Hepatocyte (in vitro differentiated cells): ENCODE measurements around the gene SLC12A8.

Experiments
- CTCF ChIP-seq: fragments of 200-600 bp; sonication (generic); IDR thresholded peaks from 2 replicates; pipeline ENCODE4 v1.5.1; 2016; ENCODE audit warnings: antibody characterized with exemption, mild to moderate bottlenecking; ENCODE audit not compliant: poor library complexity
- EZH2 ChIP-seq: fragments of 200-600 bp; sonication (generic); IDR thresholded peaks from 2 replicates; pipeline ENCODE4 v1.6.1; 2016; ENCODE audit warnings: antibody characterized with exemption, mild to moderate bottlenecking, borderline replicate concordance
- EZH2phosphoT487 ChIP-seq: fragments of 200-600 bp; sonication (generic); IDR thresholded peaks from one replicate; pipeline ENCODE4 v1.6.1; 2018; ENCODE audit warnings: antibody characterized with exemption, mild to moderate bottlenecking, low read depth, moderate library complexity; ENCODE audit not compliant: unreplicated experiment, severe bottlenecking

GRCh38 chr3:125213364-125213755, 812 bp upstream of the SLC12A8 start:
- TF ChIP-seq EZH2 (no peak), CTCF (no peak), EZH2phosphoT487 (no peak)
